Gastrocnemius medialis (tissue), 4 donors: ENCODE data around the gene FBXW7.

Source experiments
- POLR2A ChIP-seq, 2 donors: fragments of 450-650 bp; IDR thresholded peaks; one replicate each; pipeline ENCODE4 v1.6.1; 2017; ENCODE audit warnings: antibody characterized with exemption in 2 of 2, mild to moderate bottlenecking in 2 of 2, moderate library complexity in 2 of 2
- TF ChIP-seq, protein P1 (sequence below), 5 experiments: fragments of 450-650 bp in 3 of 5; fragments of 200-600 bp in 2 of 5; sonication (generic) in 2 of 5; IDR thresholded peaks in 4 of 5; conservative IDR thresholded peaks in 1 of 5; 1 replicate in 4 of 5; 2 replicates in 1 of 5; pipeline ENCODE4 v1.5.1; 2016 to 2019; ENCODE audit warnings: antibody characterized with exemption in 5 of 5, mild to moderate bottlenecking in 3 of 5, moderate library complexity in 3 of 5

- TF ChIP-seq, protein P1, sequence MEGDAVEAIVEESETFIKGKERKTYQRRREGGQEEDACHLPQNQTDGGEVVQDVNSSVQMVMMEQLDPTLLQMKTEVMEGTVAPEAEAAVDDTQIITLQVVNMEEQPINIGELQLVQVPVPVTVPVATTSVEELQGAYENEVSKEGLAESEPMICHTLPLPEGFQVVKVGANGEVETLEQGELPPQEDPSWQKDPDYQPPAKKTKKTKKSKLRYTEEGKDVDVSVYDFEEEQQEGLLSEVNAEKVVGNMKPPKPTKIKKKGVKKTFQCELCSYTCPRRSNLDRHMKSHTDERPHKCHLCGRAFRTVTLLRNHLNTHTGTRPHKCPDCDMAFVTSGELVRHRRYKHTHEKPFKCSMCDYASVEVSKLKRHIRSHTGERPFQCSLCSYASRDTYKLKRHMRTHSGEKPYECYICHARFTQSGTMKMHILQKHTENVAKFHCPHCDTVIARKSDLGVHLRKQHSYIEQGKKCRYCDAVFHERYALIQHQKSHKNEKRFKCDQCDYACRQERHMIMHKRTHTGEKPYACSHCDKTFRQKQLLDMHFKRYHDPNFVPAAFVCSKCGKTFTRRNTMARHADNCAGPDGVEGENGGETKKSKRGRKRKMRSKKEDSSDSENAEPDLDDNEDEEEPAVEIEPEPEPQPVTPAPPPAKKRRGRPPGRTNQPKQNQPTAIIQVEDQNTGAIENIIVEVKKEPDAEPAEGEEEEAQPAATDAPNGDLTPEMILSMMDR (IDR thresholded peaks at IDR 0.05 in 4 of 5, conservative IDR thresholded peaks at IDR 0.05 in 1 of 5): no peak
- TF ChIP-seq POLR2A (IDR thresholded peaks at IDR 0.05): no peak
These were observed 118.2 kb downstream of the FBXW7 start for GRCh38 chr4:152417673-152418072.
